ENCODE results near the gene TRIM29. TPM values are rescaled to one million over a fixed set of nuclear protein-coding genes. Genes with fewer than 3 reads are reported as not detected.

TRIM29 gene
- total RNA-seq, 5 donors from 2014 or later (not counting 1 experiment from before 2014, with no cell fraction given), result not detected

DNA sequence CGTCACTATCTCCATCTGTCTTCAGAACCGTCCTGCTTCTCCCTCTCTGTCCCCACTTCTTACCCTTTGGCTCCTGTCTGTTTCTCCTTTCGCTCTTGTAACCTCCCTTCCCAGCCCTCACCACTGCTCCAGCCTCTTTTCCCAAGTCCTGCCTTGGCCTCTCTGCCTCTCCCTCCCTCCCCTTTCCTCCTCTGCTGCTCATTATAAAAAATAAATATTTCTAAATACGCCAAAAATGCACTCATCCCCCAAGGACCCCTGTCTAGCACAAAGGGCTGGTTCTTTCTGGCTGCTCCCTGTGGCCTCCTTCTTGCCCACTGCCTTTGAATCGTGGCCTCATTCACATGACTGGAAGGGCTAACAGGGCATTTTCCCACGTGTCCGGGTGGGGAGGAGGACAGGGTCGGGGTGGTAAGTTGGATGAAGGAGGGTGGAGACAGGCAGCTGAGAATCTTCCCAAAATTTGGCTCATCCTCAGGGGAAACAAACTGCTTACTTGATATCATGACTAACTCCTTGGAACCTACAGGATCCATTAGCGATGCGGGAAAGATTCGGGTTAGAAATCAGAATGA lies 46.5 kb upstream of the TRIM29 start:
- ChIA-PET CTCF (no interaction called here), POLR2A (no interaction called here)
- Mint-ChIP-seq H3K4me3 (no peak overlapping the region), H3K27me3 (peaks cover 11 to 32% of the 10 kb centered on the region in 2 donors), H3K9me3 (no peaks in the 10 kb centered on the region), H3K36me3 (no peaks in the 10 kb centered on the region), H3K27ac (no peak overlapping the region), H3K4me1 (no peaks in the 10 kb centered on the region)
- DNase-seq (peak in 1 of 35 experiments; percentile 9), ATAC-seq (replicated peaks in 1 of 4) (no peak)
- Histone ChIP-seq H3K4me3 (ENCODE audit: control insufficient read depth in 1 of 2, extremely low read depth in 1 of 2, low read length in 1 of 2) (no peak overlapping the region), H3K27me3 (replicated peaks in 1 of 2; ENCODE audit: control insufficient read depth in 2 of 2, extremely low read depth in 1 of 2, insufficient read depth in 2 of 2, low read length in 1 of 2) (peaks cover 0 to 41% of the 10 kb centered on the region in 2 experiments), H3K4me1 (ENCODE audit: control insufficient read depth in 1 of 2, extremely low read depth in 1 of 2, insufficient read depth in 2 of 2, low read length in 2 of 2) (no peaks in the 10 kb centered on the region), H3K9me3 (no peaks in the 10 kb centered on the region), H3K36me3 (ENCODE audit: control insufficient read depth in 2 of 2, extremely low read depth in 1 of 2, insufficient read depth in 1 of 2, low read length in 1 of 2) (no peaks in the 10 kb centered on the region), H3K27ac (ENCODE audit: low read length) (no peak overlapping the region)
- 80% methylated on average over 8 of the region's 11 CpGs for WGBS (ENCODE audit: insufficient coverage)

DNA sequence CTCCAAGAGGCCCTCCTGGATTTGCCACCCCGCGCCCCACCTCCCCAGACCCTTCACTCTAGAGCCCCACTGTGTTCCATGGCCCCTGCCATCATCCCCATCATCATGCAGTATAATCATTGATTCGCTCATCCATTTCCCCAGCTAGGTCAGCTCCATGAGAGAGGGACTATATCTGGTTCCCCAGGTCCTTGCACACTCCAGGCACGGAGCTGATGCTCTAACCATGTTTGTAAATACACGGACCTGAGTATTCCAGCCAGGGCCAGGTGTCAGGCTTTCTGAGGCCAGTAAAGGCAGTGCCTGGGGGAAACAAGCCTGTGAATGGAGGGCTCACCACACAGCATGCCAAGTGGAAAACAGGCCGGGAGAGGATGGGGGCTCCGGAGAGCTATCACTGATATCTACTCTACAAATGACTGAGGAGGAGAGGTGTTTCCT lies 45.8 kb upstream of the TRIM29 start:
- no peak for ATAC-seq (replicated peaks in 1 of 4)
- Mint-ChIP-seq H3K36me3 (no peaks in the 10 kb centered on the region), H3K9me3 (no peaks in the 10 kb centered on the region), H3K27ac (no peak overlapping the region), H3K4me3 (no peak overlapping the region), H3K27me3 (peaks cover 11 to 32% of the 10 kb centered on the region in 2 donors), H3K4me1 (no peaks in the 10 kb centered on the region)
- Histone ChIP-seq H3K36me3 (ENCODE audit: control insufficient read depth in 2 of 2, extremely low read depth in 1 of 2, insufficient read depth in 1 of 2, low read length in 1 of 2) (no peaks in the 10 kb centered on the region), H3K27ac (ENCODE audit: low read length) (no peak overlapping the region), H3K27me3 (replicated peaks in 1 of 2; ENCODE audit: control insufficient read depth in 2 of 2, extremely low read depth in 1 of 2, insufficient read depth in 2 of 2, low read length in 1 of 2) (peaks cover 0 to 38% of the 10 kb centered on the region in 2 experiments), H3K4me1 (ENCODE audit: control insufficient read depth in 1 of 2, extremely low read depth in 1 of 2, insufficient read depth in 2 of 2, low read length in 2 of 2) (no peaks in the 10 kb centered on the region), H3K9me3 (no peaks in the 10 kb centered on the region), H3K4me3 (ENCODE audit: control insufficient read depth in 1 of 2, extremely low read depth in 1 of 2, low read length in 1 of 2) (no peak overlapping the region)
- CTCF ChIA-PET, result no interaction called here
- DNase-seq, result peak in 2 of 35 experiments; percentile 1 to 14
- WGBS (ENCODE audit: insufficient coverage), result 66% methylated on average over 4 of the region's 7 CpGs
- POLR2A ChIA-PET, result no interaction called here

DNA sequence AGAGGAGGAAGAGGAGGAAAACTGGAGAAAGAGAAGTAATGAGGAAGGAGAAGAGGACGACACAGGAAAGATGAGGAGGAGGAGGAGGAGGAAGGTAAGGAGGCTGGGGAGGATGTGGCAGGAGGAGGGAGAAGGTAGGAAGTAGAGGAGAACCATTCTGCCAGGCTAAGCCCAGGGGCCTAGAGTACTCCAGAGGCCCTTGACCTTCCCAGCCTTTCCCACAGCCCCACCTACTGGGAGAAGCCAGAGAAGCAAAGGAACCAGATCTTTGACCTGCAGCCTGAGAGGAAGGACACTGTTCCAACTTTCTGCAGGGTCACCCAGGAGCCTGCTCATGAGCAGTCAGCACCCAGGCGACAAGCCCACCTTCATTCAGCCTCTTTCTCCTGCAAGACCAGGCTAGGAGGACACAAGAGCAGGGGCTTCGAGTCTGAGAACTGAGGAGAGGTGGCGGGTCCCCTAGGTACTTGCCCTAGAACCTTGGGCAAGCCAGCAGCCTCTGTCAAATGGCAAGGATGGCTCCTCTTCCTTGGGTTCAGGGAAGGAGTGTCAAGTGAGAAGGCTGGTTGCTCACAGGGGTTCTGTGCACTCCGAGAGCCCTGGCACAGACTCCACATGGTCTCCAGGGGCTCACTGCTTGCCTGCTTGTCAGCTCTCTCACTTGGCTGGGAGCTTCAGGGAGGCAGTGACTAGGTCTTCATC lies 45.0 kb upstream of the TRIM29 start:
- WGBS (ENCODE audit: insufficient coverage), result 80% methylated on average over 4 of the region's 5 CpGs
- H3K4me1 ChIP-seq (ENCODE audit: control insufficient read depth in 1 of 2, extremely low read depth in 1 of 2, insufficient read depth in 2 of 2, low read length in 2 of 2), result no peaks in the 10 kb centered on the region
- ChIA-PET CTCF (no interaction called here), POLR2A (no interaction called here)
- H3K36me3 Mint-ChIP-seq, result no peaks in the 10 kb centered on the region
- peaks cover 7 to 32% of the 10 kb centered on the region in 2 donors for H3K27me3 Mint-ChIP-seq
- ATAC-seq (replicated peaks in 1 of 4) (no peak), DNase-seq (peak in 2 of 35 experiments; percentile 3 to 17)
- H3K27me3 ChIP-seq (replicated peaks in 1 of 2; ENCODE audit: control insufficient read depth in 2 of 2, extremely low read depth in 1 of 2, insufficient read depth in 2 of 2, low read length in 1 of 2), result peaks cover 0 to 38% of the 10 kb centered on the region in 2 experiments
- no peak overlapping the region for H3K27ac ChIP-seq (ENCODE audit: low read length)
- no peak overlapping the region for H3K4me3 Mint-ChIP-seq
- no peak overlapping the region for H3K4me3 ChIP-seq (ENCODE audit: control insufficient read depth in 1 of 2, extremely low read depth in 1 of 2, low read length in 1 of 2)
- H3K9me3 ChIP-seq, result no peaks in the 10 kb centered on the region
- H3K4me1 Mint-ChIP-seq, result no peaks in the 10 kb centered on the region
- H3K36me3 ChIP-seq (ENCODE audit: control insufficient read depth in 2 of 2, extremely low read depth in 1 of 2, insufficient read depth in 1 of 2, low read length in 1 of 2), result no peaks in the 10 kb centered on the region
- no peaks in the 10 kb centered on the region for H3K9me3 Mint-ChIP-seq
- no peak overlapping the region for H3K27ac Mint-ChIP-seq

DNA sequence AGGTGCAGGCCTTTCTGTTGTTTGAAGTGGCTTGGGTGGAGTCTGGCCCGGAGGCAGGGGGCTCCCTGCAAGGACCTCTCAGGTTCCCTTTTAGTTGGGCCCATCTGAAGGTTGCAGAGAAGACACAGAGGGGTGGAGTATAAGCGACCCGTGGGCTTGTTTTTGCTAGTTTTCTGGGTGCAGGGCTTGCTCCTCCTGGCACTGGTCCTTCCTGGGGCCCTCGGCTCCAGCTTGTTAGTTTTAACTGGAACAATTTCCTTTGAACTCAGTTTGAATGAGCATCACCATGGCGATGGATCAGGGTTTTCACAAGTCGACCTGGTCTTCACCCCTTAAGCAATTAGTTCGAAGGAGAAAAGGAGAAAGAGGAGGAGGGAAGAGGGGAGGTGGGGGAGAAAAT lies 44.5 kb upstream of the TRIM29 start:
- H3K27me3 Mint-ChIP-seq, result peaks cover 7 to 32% of the 10 kb centered on the region in 2 donors
- POLR2A ChIA-PET, result no interaction called here
- no peak for ATAC-seq (replicated peaks in 1 of 4)
- H3K4me1 Mint-ChIP-seq, result no peaks in the 10 kb centered on the region
- H3K27me3 ChIP-seq (replicated peaks in 1 of 2; ENCODE audit: control insufficient read depth in 2 of 2, extremely low read depth in 1 of 2, insufficient read depth in 2 of 2, low read length in 1 of 2), result peaks cover 0 to 36% of the 10 kb centered on the region in 2 experiments
- DNase-seq, result peak in 1 of 35 experiments; percentile 6
- H3K36me3 ChIP-seq (ENCODE audit: control insufficient read depth in 2 of 2, extremely low read depth in 1 of 2, insufficient read depth in 1 of 2, low read length in 1 of 2), result no peaks in the 10 kb centered on the region
- H3K9me3 Mint-ChIP-seq, result no peaks in the 10 kb centered on the region
- 50% methylated on average over 5 of the region's 7 CpGs for WGBS (ENCODE audit: insufficient coverage)
- H3K36me3 Mint-ChIP-seq, result no peaks in the 10 kb centered on the region
- H3K27ac Mint-ChIP-seq, result no peak overlapping the region
- no peaks in the 10 kb centered on the region for H3K4me1 ChIP-seq (ENCODE audit: control insufficient read depth in 1 of 2, extremely low read depth in 1 of 2, insufficient read depth in 2 of 2, low read length in 2 of 2)
- no peak overlapping the region for H3K27ac ChIP-seq (ENCODE audit: low read length)
- H3K4me3 ChIP-seq (ENCODE audit: control insufficient read depth in 1 of 2, extremely low read depth in 1 of 2, low read length in 1 of 2), result no peak overlapping the region
- H3K4me3 Mint-ChIP-seq, result no peak overlapping the region
- CTCF ChIA-PET, result no interaction called here
- H3K9me3 ChIP-seq, result no peaks in the 10 kb centered on the region

DNA sequence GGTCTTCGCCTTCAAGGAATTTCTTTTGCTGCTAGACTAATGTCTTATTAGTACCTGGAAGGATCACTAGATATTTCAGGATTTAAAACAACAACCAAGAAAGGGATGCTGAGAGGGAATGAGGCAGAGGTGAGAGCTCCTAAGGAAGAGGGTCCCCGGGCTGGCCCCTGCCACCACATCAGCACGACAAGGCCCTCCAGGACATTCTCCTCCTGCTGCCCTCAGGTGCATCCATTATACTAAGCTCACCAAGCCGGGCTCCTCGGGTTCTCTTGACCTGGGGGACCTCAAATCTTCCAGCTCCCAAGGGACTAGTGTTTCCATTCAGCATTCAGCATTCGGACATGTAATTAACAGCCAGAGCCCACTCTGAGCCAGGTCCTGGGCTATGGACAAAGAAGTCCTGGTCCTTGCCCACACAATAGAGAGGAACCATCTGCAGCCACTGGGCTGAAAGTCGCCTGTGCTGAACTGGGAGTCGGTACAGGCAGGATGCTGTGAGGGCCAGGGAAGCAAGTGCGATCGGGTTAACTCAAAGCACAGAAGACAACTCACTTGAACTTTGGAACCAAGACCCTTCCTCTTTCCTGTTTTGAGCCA lies 43.6 kb upstream of the TRIM29 start:
- Histone ChIP-seq H3K4me1 (ENCODE audit: control insufficient read depth in 1 of 2, extremely low read depth in 1 of 2, insufficient read depth in 2 of 2, low read length in 2 of 2) (no peaks in the 10 kb centered on the region), H3K27me3 (replicated peaks in 1 of 2; ENCODE audit: control insufficient read depth in 2 of 2, extremely low read depth in 1 of 2, insufficient read depth in 2 of 2, low read length in 1 of 2) (peaks cover 0 to 33% of the 10 kb centered on the region in 2 experiments), H3K27ac (ENCODE audit: low read length) (no peak overlapping the region), H3K4me3 (ENCODE audit: control insufficient read depth in 1 of 2, extremely low read depth in 1 of 2, low read length in 1 of 2) (no peak overlapping the region), H3K36me3 (ENCODE audit: control insufficient read depth in 2 of 2, extremely low read depth in 1 of 2, insufficient read depth in 1 of 2, low read length in 1 of 2) (no peaks in the 10 kb centered on the region), H3K9me3 (no peaks in the 10 kb centered on the region)
- CTCF ChIA-PET, result no interaction called here
- no peaks in the 10 kb centered on the region for H3K4me1 Mint-ChIP-seq
- no peak overlapping the region for H3K27ac Mint-ChIP-seq
- no peak overlapping the region for H3K4me3 Mint-ChIP-seq
- ATAC-seq (replicated peaks in 1 of 4) (no peak), DNase-seq (peak in 3 of 35 experiments; percentile 2 to 9 (median 5))
- H3K27me3 Mint-ChIP-seq, result peaks cover 7 to 26% of the 10 kb centered on the region in 2 donors
- POLR2A ChIA-PET, result no interaction called here
- no peaks in the 10 kb centered on the region for H3K9me3 Mint-ChIP-seq
- WGBS (ENCODE audit: insufficient coverage), result 73% methylated on average over 4 of the region's 10 CpGs
- no peaks in the 10 kb centered on the region for H3K36me3 Mint-ChIP-seq

DNA sequence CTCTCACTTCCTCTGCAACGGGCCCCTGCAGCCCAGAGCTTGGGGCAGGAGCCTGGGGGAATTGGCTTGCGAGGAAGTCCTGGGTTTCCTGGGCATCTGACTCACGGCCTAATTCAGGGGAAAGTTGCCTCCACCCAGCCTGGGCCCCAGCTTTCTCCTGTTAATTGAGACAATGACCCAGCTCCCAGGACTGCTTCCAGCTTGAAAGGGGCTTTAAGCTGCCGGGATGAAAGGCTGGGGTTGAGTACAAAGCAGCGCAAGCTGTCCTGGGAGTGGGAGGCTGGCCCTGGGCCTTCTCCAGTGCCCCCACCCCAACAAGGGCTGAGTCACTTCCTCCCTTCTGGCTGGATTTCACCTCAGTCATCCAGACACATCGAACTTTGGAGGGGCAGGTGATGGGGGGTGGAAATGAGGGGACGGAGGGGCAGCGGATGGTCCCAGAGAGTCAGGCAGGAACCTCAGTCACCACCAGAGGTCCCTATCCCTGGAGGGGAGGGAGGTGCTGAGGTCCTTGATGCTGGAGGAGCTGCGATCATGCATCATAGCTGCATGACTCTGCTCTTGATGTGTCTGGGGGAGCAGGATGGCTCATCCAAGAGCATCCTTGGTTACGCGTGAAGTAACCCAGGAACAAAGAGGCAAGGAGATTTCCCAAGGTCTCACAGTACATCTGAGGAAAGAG lies 42.8 kb upstream of the TRIM29 start:
- no peak overlapping the region for H3K27ac Mint-ChIP-seq
- 84% methylated on average over 6 of the region's 11 CpGs for WGBS (ENCODE audit: insufficient coverage)
- H3K4me1 Mint-ChIP-seq, result no peaks in the 10 kb centered on the region
- Histone ChIP-seq H3K4me1 (ENCODE audit: control insufficient read depth in 1 of 2, extremely low read depth in 1 of 2, insufficient read depth in 2 of 2, low read length in 2 of 2) (no peaks in the 10 kb centered on the region), H3K27ac (ENCODE audit: low read length) (no peak overlapping the region), H3K9me3 (no peaks in the 10 kb centered on the region), H3K27me3 (replicated peaks in 1 of 2; ENCODE audit: control insufficient read depth in 2 of 2, extremely low read depth in 1 of 2, insufficient read depth in 2 of 2, low read length in 1 of 2) (peaks cover 0 to 33% of the 10 kb centered on the region in 2 experiments), H3K4me3 (ENCODE audit: control insufficient read depth in 1 of 2, extremely low read depth in 1 of 2, low read length in 1 of 2) (no peak overlapping the region), H3K36me3 (ENCODE audit: control insufficient read depth in 2 of 2, extremely low read depth in 1 of 2, insufficient read depth in 1 of 2, low read length in 1 of 2) (no peaks in the 10 kb centered on the region)
- no peak overlapping the region for H3K4me3 Mint-ChIP-seq
- no peaks in the 10 kb centered on the region for H3K9me3 Mint-ChIP-seq
- DNase-seq (peak in 3 of 35 experiments; percentile 3 to 15 (median 6)), ATAC-seq (replicated peaks in 1 of 4) (no peak)
- POLR2A ChIA-PET, result no interaction called here
- peaks cover 10 to 21% of the 10 kb centered on the region in 2 donors for H3K27me3 Mint-ChIP-seq
- CTCF ChIA-PET, result no interaction called here
- H3K36me3 Mint-ChIP-seq, result no peaks in the 10 kb centered on the region
